GM21390 (cell line): ENCODE measurements around the gene ESPN.
"Not testable (repeated sequence)": the region's sequence is repeated elsewhere in the genome, so short reads cannot be mapped to it uniquely, and the experiment has no call there.

Experiments
- ATAC-seq: cut with Tn5 transposase; IDR thresholded peaks from one replicate; pipeline ENCODE4 v1.9.1; 2021; ENCODE audit not compliant: unreplicated experiment

Gene ESPN

GRCh38 chr1:6424619-6425593 is at the start of gene ESPN:
Gene ESPN (plus strand): TSS chr1:6424776. CDS start chr1:6424956, 180 bp downstream.
- no peak for ATAC-seq

- ATAC-seq = no peak
These were observed 46.4 kb upstream of the ESPN start for GRCh38 chr1:6378096-6378746.

- no peak for ATAC-seq
These were observed 44.5 kb upstream of the ESPN start for GRCh38 chr1:6380037-6380436.

GRCh38 chr1:6384135-6384534 is 40.4 kb upstream of the ESPN start:
- no peak for ATAC-seq

GRCh38 chr1:6384962-6385361 is 39.6 kb upstream of the ESPN start:
- ATAC-seq = no peak

GRCh38 chr1:6385488-6386191 is 38.9 kb upstream of the ESPN start:
- no peak for ATAC-seq

- ATAC-seq = no peak
These were observed 38.1 kb upstream of the ESPN start for GRCh38 chr1:6386371-6386949.

- ATAC-seq = no peak
These were observed 34.6 kb upstream of the ESPN start for GRCh38 chr1:6389971-6390370.

GRCh38 chr1:6391951-6392808 is 32.4 kb upstream of the ESPN start:
- no peak for ATAC-seq

- ATAC-seq = peak; percentile 23
These were observed 31.7 kb upstream of the ESPN start for GRCh38 chr1:6392809-6393399.

GRCh38 chr1:6393400-6394187 is 31.0 kb upstream of the ESPN start, which contains the start of gene ACOT7:
Gene ACOT7 (minus strand): TSS chr1:6393767. CDS start chr1:6393399, 368 bp downstream.
- peak; percentile 76 for ATAC-seq

GRCh38 chr1:6395130-6395529 is 29.4 kb upstream of the ESPN start:
- ATAC-seq = not testable (repeated sequence)

- not testable (repeated sequence) for ATAC-seq
These were observed 28.8 kb upstream of the ESPN start for GRCh38 chr1:6395781-6396244.

- no peak for ATAC-seq
These were observed 27.6 kb upstream of the ESPN start for GRCh38 chr1:6396998-6397397.

- no peak for ATAC-seq
These were observed 26.6 kb upstream of the ESPN start for GRCh38 chr1:6397844-6398441.

- no peak for ATAC-seq
These were observed 25.3 kb upstream of the ESPN start for GRCh38 chr1:6399294-6399693.

GRCh38 chr1:6401673-6402072 is 22.9 kb upstream of the ESPN start:
- ATAC-seq = no peak

GRCh38 chr1:6408023-6408422 is 16.6 kb upstream of the ESPN start:
- ATAC-seq = no peak
